HG03457 (cell line): ENCODE results near the gene TAGAP.

Source experiments
- ATAC-seq: cut with Tn5 transposase; IDR thresholded peaks from one replicate; pipeline ENCODE4 v1.9.1; 2021; ENCODE audit warnings: moderate number of reproducible peaks; ENCODE audit not compliant: unreplicated experiment

TAGAP gene

GRCh38 chr6:159074120-159074684 lies 29.4 kb upstream of the TAGAP start:
- ATAC-seq = no peak

GRCh38 chr6:159071843-159072769 lies 27.3 kb upstream of the TAGAP start:
- ATAC-seq = no peak

GRCh38 chr6:159068904-159069578 lies 24.2 kb upstream of the TAGAP start:
- no peak for ATAC-seq

GRCh38 chr6:159067334-159067733 lies 22.5 kb upstream of the TAGAP start:
- no peak for ATAC-seq

GRCh38 chr6:159066483-159066882 lies 21.7 kb upstream of the TAGAP start:
- no peak for ATAC-seq

- no peak for ATAC-seq
These were observed 21.1 kb upstream of the TAGAP start for GRCh38 chr6:159065759-159066329.

- ATAC-seq = no peak
These were observed 20.3 kb upstream of the TAGAP start for GRCh38 chr6:159065091-159065490.

GRCh38 chr6:159064477-159064876 lies 19.7 kb upstream of the TAGAP start:
- no peak for ATAC-seq

GRCh38 chr6:159063549-159063948 lies 18.8 kb upstream of the TAGAP start:
- ATAC-seq = no peak

GRCh38 chr6:159062976-159063375 lies 18.2 kb upstream of the TAGAP start:
- no peak for ATAC-seq

- ATAC-seq = no peak
These were observed 17.8 kb upstream of the TAGAP start for GRCh38 chr6:159062564-159062945.

GRCh38 chr6:159061805-159062563 lies 17.2 kb upstream of the TAGAP start:
- ATAC-seq = no peak

- no peak for ATAC-seq
These were observed 16.4 kb upstream of the TAGAP start for GRCh38 chr6:159061146-159061545.

- no peak for ATAC-seq
These were observed 15.2 kb upstream of the TAGAP start for GRCh38 chr6:159059885-159060506.

- ATAC-seq = no peak
These were observed 14.3 kb upstream of the TAGAP start for GRCh38 chr6:159059141-159059540.

- ATAC-seq = no peak
These were observed 12.1 kb upstream of the TAGAP start for GRCh38 chr6:159056899-159057298.

GRCh38 chr6:159056432-159056831 lies 11.6 kb upstream of the TAGAP start:
- ATAC-seq = no peak

- no peak for ATAC-seq
These were observed 11.2 kb upstream of the TAGAP start for GRCh38 chr6:159056003-159056402.

GRCh38 chr6:159053781-159054398 lies 9.1 kb upstream of the TAGAP start:
- ATAC-seq = no peak

- ATAC-seq = no peak
These were observed 7.9 kb upstream of the TAGAP start for GRCh38 chr6:159052720-159053119.
